ENCODE data around the gene CCDC88C. TPM values are rescaled to one million over a fixed set of nuclear protein-coding genes. Genes with fewer than 3 reads are reported as not detected.

The CCDC88C gene
- total RNA-seq, 2 donors from 2014 or later = 103 to 111 TPM

DNA sequence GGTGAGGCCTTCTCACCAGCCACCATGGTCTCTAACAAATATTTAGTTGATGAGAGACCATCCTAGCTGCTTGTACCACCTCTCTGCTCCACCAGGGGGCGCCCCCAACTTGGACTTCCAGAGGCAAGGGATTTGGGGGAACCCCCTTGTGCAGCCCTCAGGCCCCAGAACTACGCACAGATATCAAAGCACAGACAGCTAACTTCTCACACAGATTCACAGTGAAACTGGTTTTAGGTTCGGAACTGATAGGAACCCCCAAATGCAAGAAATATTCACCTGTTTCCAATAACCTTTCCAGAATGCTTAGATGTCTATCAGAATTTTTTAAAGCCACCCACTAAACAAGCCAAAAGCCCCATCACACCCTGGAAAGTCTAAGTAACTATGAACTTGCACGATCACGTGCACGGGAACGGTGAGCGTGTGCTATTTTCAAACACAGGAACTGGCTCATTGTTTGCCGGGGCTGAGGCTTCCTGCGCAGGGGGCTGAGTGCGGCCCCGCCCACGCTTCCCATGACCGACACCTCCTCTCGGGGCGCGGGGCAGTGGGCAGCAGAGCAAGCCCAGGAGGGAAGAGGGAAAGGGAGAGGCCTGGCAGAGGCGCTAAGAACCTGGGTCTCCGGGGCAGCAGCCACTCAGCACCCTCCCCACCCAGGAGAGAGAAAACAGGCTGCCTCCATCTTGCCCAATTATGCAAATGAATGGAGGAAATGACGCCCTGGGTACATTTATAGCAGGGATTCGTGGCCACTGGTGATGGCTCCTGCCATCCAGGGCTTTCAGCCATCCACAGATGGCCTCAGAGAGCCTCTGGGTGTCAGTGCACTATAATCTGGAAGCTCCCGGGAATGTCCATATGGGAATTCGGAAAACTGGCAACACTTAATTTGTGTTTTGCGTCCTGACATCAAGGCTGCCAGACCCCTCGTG, 93.7 kb downstream of the CCDC88C start:
- H3K4me3 Mint-ChIP-seq = peak overlapping the region; percentile 77 to 92
- peak; percentile 91 to 95 for DNase-seq
- H3K27me3 Mint-ChIP-seq (ENCODE audit: low read depth) = no peaks in the 10 kb centered on the region
- H3K9me3 Mint-ChIP-seq = no peaks in the 10 kb centered on the region
- peak; percentile 83 to 86 for ATAC-seq (replicated peaks in 1 of 2)
- H3K4me1 Mint-ChIP-seq (ENCODE audit: low read depth) = peaks cover 87% of the 10 kb centered on the region
- H3K36me3 Mint-ChIP-seq (ENCODE audit: insufficient read depth in 2 of 2) = peaks cover 4 to 31% of the 10 kb centered on the region in 2 donors
- H3K27ac Mint-ChIP-seq = peak overlapping the region; percentile 97

DNA sequence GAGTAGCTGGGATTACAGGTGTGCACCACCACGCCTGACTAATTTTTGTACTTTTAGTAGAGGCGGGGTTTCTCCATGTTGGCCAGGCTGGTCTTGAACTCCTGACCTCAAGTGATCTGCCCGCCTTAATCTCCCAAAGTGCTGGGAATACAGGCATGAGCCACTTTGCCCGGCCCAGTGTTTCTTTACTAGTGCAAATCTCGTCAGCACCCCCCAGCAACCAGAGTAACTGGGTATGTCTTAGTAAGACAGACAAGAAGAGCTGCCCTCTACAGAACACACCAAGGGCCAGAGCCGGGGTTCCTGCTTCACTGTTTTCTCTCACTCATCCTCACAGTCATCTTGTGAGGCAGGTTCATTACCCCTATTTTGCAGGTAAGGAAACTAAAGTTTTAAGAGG, 94.6 kb downstream of the CCDC88C start:
- H3K27me3 Mint-ChIP-seq (ENCODE audit: low read depth) = no peaks in the 10 kb centered on the region
- peaks cover 7 to 38% of the 10 kb centered on the region in 2 donors for H3K36me3 Mint-ChIP-seq (ENCODE audit: insufficient read depth in 2 of 2)
- no peak for DNase-seq
- H3K4me3 Mint-ChIP-seq = peak overlapping the region; percentile 77 to 92
- peak overlapping the region; percentile 97 for H3K27ac Mint-ChIP-seq
- no peaks in the 10 kb centered on the region for H3K9me3 Mint-ChIP-seq
- no peak for ATAC-seq (replicated peaks in 1 of 2)
- H3K4me1 Mint-ChIP-seq (ENCODE audit: low read depth) = peaks cover 90% of the 10 kb centered on the region

DNA sequence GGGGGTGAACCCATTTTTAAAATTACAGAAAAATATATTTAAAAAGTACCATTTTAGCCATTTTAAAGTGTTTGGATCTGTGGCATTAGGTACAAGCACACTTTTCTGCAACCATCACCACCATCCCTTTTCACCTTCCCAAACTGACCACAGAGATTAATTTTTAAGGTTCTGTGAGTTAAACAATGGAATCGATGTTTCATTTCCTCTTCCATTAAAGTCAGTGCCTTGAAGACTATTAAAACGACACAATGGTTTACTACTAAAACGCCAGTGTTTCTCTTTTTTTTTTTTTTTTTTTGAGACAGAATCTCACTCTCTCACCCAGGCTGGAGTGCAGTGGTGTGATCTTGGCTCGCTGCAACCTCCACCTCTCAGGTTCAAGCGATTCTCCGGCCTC, 95.0 kb downstream of the CCDC88C start:
- no peaks in the 10 kb centered on the region for H3K9me3 Mint-ChIP-seq
- H3K27me3 Mint-ChIP-seq (ENCODE audit: low read depth) = no peaks in the 10 kb centered on the region
- no peak for ATAC-seq (replicated peaks in 1 of 2)
- peak overlapping the region; percentile 97 for H3K27ac Mint-ChIP-seq
- H3K4me3 Mint-ChIP-seq = peak overlapping the region in 1 of 2 donors; percentile 92
- peaks cover 7 to 39% of the 10 kb centered on the region in 2 donors for H3K36me3 Mint-ChIP-seq (ENCODE audit: insufficient read depth in 2 of 2)
- H3K4me1 Mint-ChIP-seq (ENCODE audit: low read depth) = peaks cover 90% of the 10 kb centered on the region
- no peak for DNase-seq

DNA sequence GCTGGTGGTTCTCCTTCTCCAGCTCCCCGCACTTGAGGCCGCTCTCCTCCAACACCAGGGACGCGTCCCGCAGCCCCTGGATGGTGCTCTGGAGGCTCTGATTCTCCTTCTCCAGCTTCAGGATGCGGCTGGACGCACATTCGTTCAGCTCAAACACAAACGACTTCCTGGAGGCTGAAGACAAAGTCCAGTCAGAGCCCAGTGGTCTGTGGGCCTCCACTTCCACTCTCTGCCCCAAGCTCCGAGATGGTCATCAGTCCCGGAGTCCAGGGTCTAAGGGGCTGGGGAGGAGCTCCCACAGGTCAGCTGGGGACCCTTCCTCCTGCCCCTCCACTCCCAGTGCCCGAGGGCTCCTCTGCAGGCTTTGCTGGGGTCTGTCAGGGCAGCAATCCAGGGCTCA, 96.5 kb downstream of the CCDC88C start:
- no peak for DNase-seq
- ATAC-seq (replicated peaks in 1 of 2) = no peak
- H3K27ac Mint-ChIP-seq = no peak overlapping the region
- peaks cover 90% of the 10 kb centered on the region for H3K4me1 Mint-ChIP-seq (ENCODE audit: low read depth)
- H3K4me3 Mint-ChIP-seq = no peak overlapping the region
- no peaks in the 10 kb centered on the region for H3K9me3 Mint-ChIP-seq
- H3K27me3 Mint-ChIP-seq (ENCODE audit: low read depth) = no peaks in the 10 kb centered on the region
- H3K36me3 Mint-ChIP-seq (ENCODE audit: insufficient read depth in 2 of 2) = peaks cover 9 to 38% of the 10 kb centered on the region in 2 donors

DNA sequence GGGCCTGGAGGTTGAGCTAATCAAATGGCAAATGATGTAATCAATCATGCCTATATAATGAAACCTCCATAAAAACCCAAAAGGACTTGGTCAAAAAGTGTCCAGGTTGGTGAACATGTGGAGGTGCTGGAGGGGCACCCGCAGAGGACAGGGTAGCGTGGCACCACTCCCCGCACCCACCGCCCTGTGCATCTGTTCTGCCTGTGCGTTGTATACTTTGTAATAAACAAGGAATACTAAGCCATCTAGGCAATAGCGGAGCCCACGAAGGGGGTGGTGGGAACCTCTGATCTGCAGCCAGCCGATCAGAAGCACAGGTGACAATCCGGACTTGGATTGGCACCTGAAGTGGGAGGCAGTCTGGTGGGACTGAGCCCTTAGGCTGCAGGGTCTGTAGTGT, 97.4 kb downstream of the CCDC88C start:
- ATAC-seq (replicated peaks in 1 of 2) (no peak), DNase-seq (no peak)
- H3K9me3 Mint-ChIP-seq = no peaks in the 10 kb centered on the region
- no peaks in the 10 kb centered on the region for H3K27me3 Mint-ChIP-seq (ENCODE audit: low read depth)
- peaks cover 90% of the 10 kb centered on the region for H3K4me1 Mint-ChIP-seq (ENCODE audit: low read depth)
- H3K36me3 Mint-ChIP-seq (ENCODE audit: insufficient read depth in 2 of 2) = peaks cover 15 to 35% of the 10 kb centered on the region in 2 donors
- H3K27ac Mint-ChIP-seq = no peak overlapping the region
- no peak overlapping the region for H3K4me3 Mint-ChIP-seq

DNA sequence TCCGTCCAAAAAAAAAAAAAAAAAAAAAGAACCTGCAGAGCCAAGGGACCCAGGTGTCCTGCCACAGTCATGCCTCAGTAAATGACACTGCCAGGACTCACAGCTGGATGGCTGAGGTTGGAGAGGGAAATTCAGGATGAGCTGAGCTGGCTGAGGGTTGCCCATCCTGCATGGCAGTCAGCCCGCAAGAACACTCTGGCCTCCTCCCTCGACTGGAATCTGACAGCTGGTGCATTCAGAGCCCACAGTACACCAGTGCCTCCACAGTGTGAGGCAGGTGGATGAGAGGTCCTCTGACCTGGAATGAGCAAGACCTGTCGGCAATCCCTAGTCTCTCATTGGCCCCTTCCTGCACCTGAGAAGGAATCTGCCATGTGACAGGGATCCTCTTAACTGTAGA, 98.7 kb downstream of the CCDC88C start:
- Mint-ChIP-seq H3K4me1 (ENCODE audit: low read depth) (peaks cover 90% of the 10 kb centered on the region), H3K27ac (no peak overlapping the region), H3K36me3 (ENCODE audit: insufficient read depth in 2 of 2) (peaks cover 20 to 40% of the 10 kb centered on the region in 2 donors), H3K9me3 (no peaks in the 10 kb centered on the region), H3K27me3 (ENCODE audit: low read depth) (no peaks in the 10 kb centered on the region), H3K4me3 (no peak overlapping the region)
- ATAC-seq (replicated peaks in 1 of 2) (no peak), DNase-seq (no peak)

DNA sequence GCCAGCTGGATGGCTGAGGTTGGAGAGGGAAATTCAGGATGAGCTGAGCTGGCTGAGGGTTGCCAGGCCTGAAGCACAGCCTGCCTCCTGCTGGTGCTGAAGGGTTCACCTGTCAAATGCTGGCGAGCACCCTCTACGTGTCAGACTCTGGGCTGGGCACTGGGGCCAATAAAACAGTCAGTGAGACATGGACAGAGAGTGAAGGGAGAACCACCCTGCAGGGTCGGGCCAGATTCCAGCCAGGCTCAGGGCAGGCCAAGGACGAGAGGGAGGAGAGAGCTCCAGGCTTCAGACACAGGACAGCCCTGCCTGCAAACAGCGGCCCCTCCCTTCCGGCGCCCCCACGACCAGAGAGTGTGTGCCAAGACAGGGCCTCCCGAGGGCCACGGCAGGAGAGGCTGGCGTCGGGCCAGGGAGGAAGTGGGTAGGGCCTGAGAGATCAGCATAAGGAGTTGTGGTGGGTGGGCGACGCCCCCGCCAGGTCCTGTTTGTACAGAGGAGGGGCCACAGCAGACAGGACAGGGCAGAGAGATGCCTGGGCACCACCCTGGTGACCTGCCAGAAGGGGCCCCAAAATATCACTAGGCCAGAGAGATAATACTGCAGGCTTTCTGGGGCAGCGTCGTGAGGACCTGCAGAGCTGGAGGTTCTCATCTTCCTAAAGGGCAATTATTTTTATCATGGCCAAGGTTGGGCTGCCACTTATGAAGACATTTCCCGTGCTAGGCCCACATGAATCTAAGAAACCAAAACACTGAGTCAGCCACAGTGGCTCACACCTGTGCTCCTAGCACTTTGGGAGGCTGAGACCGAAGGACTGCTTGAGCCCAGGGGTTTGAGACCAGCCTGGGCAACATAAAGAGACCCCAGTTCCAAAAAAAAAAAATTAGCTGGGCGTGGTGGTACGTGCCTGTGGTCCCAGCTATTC, 100.0 kb downstream of the CCDC88C start:
- Mint-ChIP-seq H3K4me1 (ENCODE audit: low read depth) (peaks cover 90% of the 10 kb centered on the region), H3K27ac (peak overlapping the region; percentile 67), H3K4me3 (peak overlapping the region; percentile 65 to 80), H3K36me3 (ENCODE audit: insufficient read depth in 2 of 2) (peaks cover 22 to 44% of the 10 kb centered on the region in 2 donors), H3K9me3 (no peaks in the 10 kb centered on the region), H3K27me3 (ENCODE audit: low read depth) (no peaks in the 10 kb centered on the region)
- peak; percentile 88 to 90 for DNase-seq
- ATAC-seq (replicated peaks in 1 of 2) = peak; percentile 62 to 63

DNA sequence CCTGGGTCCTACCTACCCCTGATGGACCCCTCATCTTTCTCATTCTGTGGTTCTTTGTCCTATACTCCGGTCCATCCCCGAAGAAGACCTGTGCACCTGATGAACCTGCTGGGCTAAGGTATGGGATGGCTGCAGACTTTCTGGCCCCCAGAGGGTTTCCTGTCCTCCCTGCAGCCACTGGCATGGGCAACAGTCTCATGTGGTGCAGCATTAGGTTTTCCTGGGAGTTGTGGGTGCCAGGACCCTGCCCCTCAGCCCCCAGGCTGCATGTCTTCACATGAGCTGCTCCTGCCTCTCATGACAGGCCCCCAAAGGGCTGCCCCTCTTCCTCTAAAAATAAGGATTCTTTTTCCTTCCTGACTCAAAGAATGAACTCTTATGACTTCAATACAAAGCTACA, 100.9 kb downstream of the CCDC88C start:
- no peak for ATAC-seq (replicated peaks in 1 of 2)
- DNase-seq = no peak
- H3K27ac Mint-ChIP-seq = peak overlapping the region; percentile 67
- H3K36me3 Mint-ChIP-seq (ENCODE audit: insufficient read depth in 2 of 2) = peaks cover 22 to 39% of the 10 kb centered on the region in 2 donors
- H3K27me3 Mint-ChIP-seq (ENCODE audit: low read depth) = no peaks in the 10 kb centered on the region
- H3K4me3 Mint-ChIP-seq = peak overlapping the region; percentile 65 to 80
- no peaks in the 10 kb centered on the region for H3K9me3 Mint-ChIP-seq
- H3K4me1 Mint-ChIP-seq (ENCODE audit: low read depth) = peaks cover 90% of the 10 kb centered on the region

DNA sequence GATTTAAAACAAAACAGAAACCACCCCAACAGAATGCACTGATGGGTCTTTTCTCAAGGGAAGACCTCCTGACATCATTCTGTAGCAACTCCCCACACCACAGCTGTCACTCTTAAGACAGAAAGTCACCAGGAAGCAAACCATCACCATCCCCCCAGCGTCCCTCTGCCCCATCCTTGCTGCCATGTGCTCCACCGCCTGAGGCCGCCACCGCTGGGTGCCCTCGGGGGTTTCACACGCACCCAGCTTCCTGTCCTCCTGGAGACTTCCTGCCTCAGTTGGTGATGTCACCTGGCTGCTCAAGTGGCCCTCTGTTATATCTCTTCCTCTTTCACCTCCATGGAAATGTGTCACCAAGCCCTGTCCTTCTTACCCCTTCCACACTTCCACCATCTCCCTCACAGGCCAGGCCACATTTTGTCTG, 101.8 kb downstream of the CCDC88C start:
- ATAC-seq (replicated peaks in 1 of 2) = peak; percentile 79 to 80

DNA sequence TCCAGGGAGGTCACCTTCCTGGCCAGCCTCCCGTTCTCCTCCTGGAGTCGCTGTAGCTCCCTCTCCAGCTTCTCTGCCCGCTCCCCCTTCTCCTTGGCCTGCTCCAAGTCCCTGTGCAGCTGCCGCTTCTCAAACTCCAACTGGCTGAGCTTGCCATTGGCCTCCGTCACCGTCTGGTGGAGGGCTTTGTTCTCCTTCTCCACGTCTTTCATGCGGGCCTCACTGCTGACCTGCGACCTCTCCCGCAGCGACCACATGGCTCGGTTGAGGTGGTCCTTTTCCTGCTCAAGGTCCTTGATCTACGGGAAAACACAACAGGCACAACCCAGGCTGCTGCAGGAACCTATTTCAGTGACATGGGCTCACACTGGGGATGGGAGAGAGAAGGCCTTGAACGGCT, 103.8 kb downstream of the CCDC88C start:
- peaks cover 28 to 43% of the 10 kb centered on the region in 2 donors for H3K36me3 Mint-ChIP-seq (ENCODE audit: insufficient read depth in 2 of 2)
- no peak for DNase-seq
- peak overlapping the region; percentile 22 for H3K27ac Mint-ChIP-seq
- H3K9me3 Mint-ChIP-seq = no peaks in the 10 kb centered on the region
- H3K4me3 Mint-ChIP-seq = peak overlapping the region in 1 of 2 donors; percentile 49
- H3K27me3 Mint-ChIP-seq (ENCODE audit: low read depth) = no peaks in the 10 kb centered on the region
- H3K4me1 Mint-ChIP-seq (ENCODE audit: low read depth) = peaks cover 95% of the 10 kb centered on the region
- ATAC-seq (replicated peaks in 1 of 2) = no peak

More for the DNA sequence above, 101.8 kb downstream of the CCDC88C start:
- DNase-seq = peak; percentile 90
- H3K36me3 Mint-ChIP-seq (ENCODE audit: insufficient read depth in 2 of 2) = peaks cover 25 to 39% of the 10 kb centered on the region in 2 donors
- peak overlapping the region; percentile 65 to 80 for H3K4me3 Mint-ChIP-seq
- H3K9me3 Mint-ChIP-seq = no peaks in the 10 kb centered on the region
- H3K27ac Mint-ChIP-seq = peak overlapping the region; percentile 67
- no peaks in the 10 kb centered on the region for H3K27me3 Mint-ChIP-seq (ENCODE audit: low read depth)
- peaks cover 94% of the 10 kb centered on the region for H3K4me1 Mint-ChIP-seq (ENCODE audit: low read depth)

DNA sequence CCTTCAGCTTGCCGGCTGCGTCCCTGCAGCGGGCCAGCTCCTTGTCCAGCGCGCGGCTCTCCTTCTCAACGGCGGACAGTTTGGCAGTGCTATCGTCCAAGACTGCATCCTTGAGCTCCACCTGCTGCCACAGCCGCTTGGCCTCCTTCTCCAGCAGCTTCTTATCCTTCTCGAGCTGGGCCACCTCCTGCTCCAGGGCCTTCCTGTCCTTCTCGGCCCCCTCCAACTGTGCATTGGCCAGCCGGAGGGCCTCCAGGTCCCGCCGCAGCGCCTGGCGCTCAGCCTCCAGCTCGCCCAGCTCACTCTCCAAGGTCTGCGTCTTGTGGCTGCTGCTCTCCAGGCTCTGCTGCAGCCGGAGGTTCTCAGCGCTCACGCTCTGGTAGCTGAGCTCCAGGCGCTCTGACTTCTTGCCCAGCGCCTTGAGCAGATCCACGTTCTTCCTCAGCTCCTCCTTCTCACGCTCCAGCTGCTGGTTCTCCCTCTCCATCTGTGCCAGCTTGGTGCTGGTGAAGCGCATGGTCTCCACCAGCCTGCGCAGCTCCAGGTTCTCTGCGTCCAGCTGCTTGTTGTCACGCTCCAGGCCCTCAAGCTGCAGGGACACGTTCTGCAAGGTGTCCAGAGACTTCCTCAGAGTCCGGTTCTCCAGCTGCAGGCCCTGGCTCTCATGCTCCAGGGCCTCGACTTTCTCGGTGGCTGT, 104.3 kb downstream of the CCDC88C start:
- peak overlapping the region; percentile 23 to 49 for H3K4me3 Mint-ChIP-seq
- peak overlapping the region; percentile 69 for H3K27ac Mint-ChIP-seq
- DNase-seq = no peak
- peaks cover 90% of the 10 kb centered on the region for H3K4me1 Mint-ChIP-seq (ENCODE audit: low read depth)
- H3K9me3 Mint-ChIP-seq = no peaks in the 10 kb centered on the region
- H3K27me3 Mint-ChIP-seq (ENCODE audit: low read depth) = no peaks in the 10 kb centered on the region
- peaks cover 28 to 42% of the 10 kb centered on the region in 2 donors for H3K36me3 Mint-ChIP-seq (ENCODE audit: insufficient read depth in 2 of 2)
- no peak for ATAC-seq (replicated peaks in 1 of 2)

DNA sequence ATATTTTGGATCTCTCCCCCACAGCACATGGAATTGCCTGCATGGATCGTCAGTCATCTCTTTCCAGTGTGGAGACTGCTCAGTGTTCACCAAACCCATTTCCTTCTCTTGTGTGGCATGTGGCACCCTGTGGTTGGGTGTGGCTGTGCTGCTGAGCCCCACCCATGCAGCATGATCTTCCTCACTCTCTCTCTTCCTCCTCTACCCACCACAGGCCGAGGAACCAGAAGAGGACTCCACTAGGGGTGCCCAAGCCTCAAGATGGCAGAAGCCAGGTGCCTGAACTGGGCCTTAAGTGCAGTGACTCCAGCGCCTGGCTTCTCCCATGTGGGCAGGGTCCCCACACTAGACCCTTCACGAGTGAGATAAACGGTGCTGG, 106.3 kb downstream of the CCDC88C start:
- DNase-seq = peak; percentile 38 to 62
- Mint-ChIP-seq H3K27ac (peak overlapping the region; percentile 78), H3K36me3 (ENCODE audit: insufficient read depth in 2 of 2) (peaks cover 29 to 46% of the 10 kb centered on the region in 2 donors), H3K27me3 (ENCODE audit: low read depth) (no peaks in the 10 kb centered on the region), H3K9me3 (no peaks in the 10 kb centered on the region), H3K4me1 (ENCODE audit: low read depth) (peaks cover 70% of the 10 kb centered on the region), H3K4me3 (peak overlapping the region; percentile 68 to 73)
- ATAC-seq (replicated peaks in 1 of 2) = peak; percentile 25 to 58

All from activated T-cell treated with anti-CD3 and anti-CD28 coated beads, Interleukin-2, amount 50 U/mL, for 72 hours (primary cell).